ENCODE measurements around the gene PPIAL4G. TPM values are rescaled to one million over a fixed set of nuclear protein-coding genes. Genes with fewer than 3 reads are reported as not detected.
"Not testable (repeated sequence)": the region's sequence is repeated elsewhere in the genome, so short reads cannot be mapped to it uniquely, and the experiment has no call there.

The PPIAL4G gene
- total and polyA plus RNA-seq, 4 donors, result 0.09 to 0.13 TPM; not detected in 2

DNA sequence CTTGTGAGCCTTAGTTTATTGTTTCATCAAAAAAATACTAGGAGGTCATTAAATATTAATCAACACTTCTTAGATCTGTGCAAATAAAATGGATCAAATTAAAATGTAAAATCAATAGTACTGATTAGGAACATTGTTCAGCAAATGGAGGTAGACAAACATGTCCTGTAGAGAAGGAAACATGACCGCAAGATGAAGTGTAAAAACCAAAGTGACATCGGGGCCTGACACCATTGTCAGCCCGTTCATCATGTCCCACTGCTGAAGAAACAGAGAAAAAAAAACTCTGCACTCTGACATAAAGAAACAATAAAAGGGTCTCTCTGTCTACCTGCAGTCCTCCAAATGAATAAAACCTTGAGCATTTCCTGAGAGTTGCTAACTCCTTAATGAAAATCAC, 31.2 kb upstream of the PPIAL4G start:
- no CpG with 5 or more reads among the region's 3 CpGs for WGBS, 2 donors
- DNase-seq; intact Hi-C loops (cut with DNase I); H3K9me3 ChIP-seq (ENCODE audit: control insufficient read depth, low read length); H3K27me3 ChIP-seq (ENCODE audit: control insufficient read depth in 1 of 2, insufficient read depth in 2 of 2, low read length in 1 of 2); ATAC-seq (ENCODE audit: low FRiP score); H3K4me3 ChIP-seq (ENCODE audit: low read length in 2 of 2); H3K36me3 ChIP-seq (ENCODE audit: control insufficient read depth in 1 of 2, insufficient read depth in 2 of 2, low read length in 1 of 2); H3K27ac ChIP-seq (ENCODE audit: low read depth in 1 of 2, low read length in 2 of 2); H3K4me1 ChIP-seq (ENCODE audit: control insufficient read depth in 1 of 2, insufficient read depth in 2 of 2, low read length in 2 of 2): not testable (repeated sequence)

DNA sequence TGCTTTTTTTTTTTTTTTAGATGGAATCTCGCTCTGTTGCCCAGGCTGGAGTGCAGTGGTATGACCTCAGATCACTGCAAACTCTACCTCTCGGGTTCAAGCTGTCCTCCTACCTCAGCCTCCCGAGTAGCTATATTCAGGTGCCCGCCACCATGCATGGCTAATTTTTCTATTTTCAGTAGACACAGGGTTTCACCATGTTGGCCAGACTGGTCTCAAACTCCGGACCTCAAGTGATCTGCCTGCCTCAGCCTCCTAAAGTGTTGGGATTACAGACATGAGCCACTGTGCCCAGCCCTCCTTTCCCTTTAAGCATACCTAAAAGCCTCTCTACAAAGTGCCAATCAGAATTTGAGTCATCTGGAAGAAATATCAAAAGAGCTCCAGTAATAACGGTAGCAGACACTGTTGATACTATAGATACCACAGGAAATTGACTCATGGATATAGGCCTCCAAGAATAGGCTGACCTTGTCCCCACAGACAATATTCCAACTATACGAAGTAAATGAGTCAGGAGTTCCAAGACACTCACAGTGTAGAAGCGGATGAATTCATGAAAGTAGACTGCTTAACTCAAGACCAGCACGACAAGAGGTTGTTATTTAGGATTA, 29.6 kb upstream of the PPIAL4G start:
- 84 to 85% methylated on average over 9 of the region's 9 CpGs for WGBS, 2 donors
- H3K27ac ChIP-seq (ENCODE audit: low read depth in 1 of 2, low read length in 2 of 2); H3K27me3 ChIP-seq (ENCODE audit: control insufficient read depth in 1 of 2, insufficient read depth in 2 of 2, low read length in 1 of 2); DNase-seq; intact Hi-C loops (cut with DNase I); H3K4me3 ChIP-seq (ENCODE audit: low read length in 2 of 2); H3K36me3 ChIP-seq (ENCODE audit: control insufficient read depth in 1 of 2, insufficient read depth in 2 of 2, low read length in 1 of 2); H3K9me3 ChIP-seq (ENCODE audit: control insufficient read depth, low read length); H3K4me1 ChIP-seq (ENCODE audit: control insufficient read depth in 1 of 2, insufficient read depth in 2 of 2, low read length in 2 of 2); ATAC-seq (ENCODE audit: low FRiP score): not testable (repeated sequence)

DNA sequence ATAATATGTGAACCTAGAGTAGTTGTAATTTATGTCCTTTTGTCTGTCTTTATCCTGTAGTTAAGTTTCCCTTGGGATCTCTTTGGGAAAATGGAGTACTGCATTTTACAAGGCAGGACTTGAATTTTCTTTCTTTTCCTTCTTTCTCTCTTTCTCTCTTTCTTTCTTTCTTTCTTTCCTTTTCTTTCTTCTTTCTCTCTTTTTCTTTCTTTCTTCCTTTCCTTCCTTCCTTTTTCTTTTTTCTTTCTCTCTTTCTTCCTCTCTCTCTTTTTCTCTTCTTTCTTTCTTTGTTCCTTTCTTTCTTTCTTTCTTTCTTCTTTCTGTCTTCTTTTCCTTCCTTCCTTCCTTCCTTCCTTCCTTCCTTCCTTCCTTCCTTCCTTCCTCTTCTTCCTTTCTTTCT, 10.8 kb upstream of the PPIAL4G start:
- H3K4me1 ChIP-seq (ENCODE audit: control insufficient read depth in 1 of 2, insufficient read depth in 2 of 2, low read length in 2 of 2); H3K9me3 ChIP-seq (ENCODE audit: control insufficient read depth, low read length); H3K27me3 ChIP-seq (ENCODE audit: control insufficient read depth in 1 of 2, insufficient read depth in 2 of 2, low read length in 1 of 2); H3K27ac ChIP-seq (ENCODE audit: low read depth in 1 of 2, low read length in 2 of 2); H3K4me3 ChIP-seq (ENCODE audit: low read length in 2 of 2); H3K36me3 ChIP-seq (ENCODE audit: control insufficient read depth in 1 of 2, insufficient read depth in 2 of 2, low read length in 1 of 2); DNase-seq; intact Hi-C loops (cut with DNase I); ATAC-seq (ENCODE audit: low FRiP score): not testable (repeated sequence)

DNA sequence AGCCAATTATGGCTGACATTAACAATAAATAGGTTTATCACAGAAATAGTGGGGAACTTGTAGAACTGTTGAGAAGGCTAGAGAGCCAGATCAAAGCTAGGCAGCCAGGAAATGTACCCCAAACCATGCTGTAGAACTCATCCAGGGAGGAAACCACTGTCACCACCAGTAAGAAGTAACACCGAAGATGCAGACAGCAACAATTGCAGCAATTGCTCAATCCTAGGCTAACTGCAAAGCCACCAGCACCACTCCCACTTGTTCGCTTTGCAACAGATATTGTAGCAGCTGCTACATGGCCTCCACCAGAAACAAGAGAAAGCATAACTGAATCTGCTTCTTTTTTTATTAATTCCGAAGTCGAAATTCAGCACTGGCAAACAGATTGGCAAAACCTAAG, 2.0 kb downstream of the PPIAL4G start:
- H3K27me3 ChIP-seq (ENCODE audit: control insufficient read depth in 1 of 2, insufficient read depth in 2 of 2, low read length in 1 of 2); H3K9me3 ChIP-seq (ENCODE audit: control insufficient read depth, low read length); H3K27ac ChIP-seq (ENCODE audit: low read depth in 1 of 2, low read length in 2 of 2); H3K36me3 ChIP-seq (ENCODE audit: control insufficient read depth in 1 of 2, insufficient read depth in 2 of 2, low read length in 1 of 2); DNase-seq; H3K4me3 ChIP-seq (ENCODE audit: low read length in 2 of 2); intact Hi-C loops (cut with DNase I); ATAC-seq (ENCODE audit: low FRiP score); H3K4me1 ChIP-seq (ENCODE audit: control insufficient read depth in 1 of 2, insufficient read depth in 2 of 2, low read length in 2 of 2): not testable (repeated sequence)
- 91 to 96% methylated on average over 1 to 2 of the region's 4 CpGs for WGBS, 2 donors

DNA sequence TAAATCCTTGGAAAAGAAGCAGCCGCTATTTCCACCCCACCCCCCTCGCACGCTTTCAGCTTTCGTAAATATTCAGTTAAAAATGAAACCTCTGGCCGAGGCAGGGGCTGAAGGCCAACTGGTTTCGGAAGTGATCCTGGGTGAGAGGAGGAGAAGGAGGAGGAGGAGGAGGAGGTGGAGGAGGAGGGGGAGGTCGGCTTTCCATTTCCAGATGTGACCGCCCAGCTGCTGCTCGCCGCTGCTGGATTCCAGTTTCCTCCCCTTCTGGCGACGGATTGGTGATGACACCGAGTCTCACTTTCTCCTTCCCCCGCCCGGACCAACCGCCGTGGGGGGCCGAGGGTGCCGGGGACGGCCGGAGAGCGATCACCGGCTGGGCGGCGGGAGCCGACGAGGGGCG, 23.4 kb downstream of the PPIAL4G start:
- DNase-seq; ATAC-seq (ENCODE audit: low FRiP score); intact Hi-C loops (cut with DNase I); H3K4me1 ChIP-seq (ENCODE audit: control insufficient read depth in 1 of 2, insufficient read depth in 2 of 2, low read length in 2 of 2); H3K27me3 ChIP-seq (ENCODE audit: control insufficient read depth in 1 of 2, insufficient read depth in 2 of 2, low read length in 1 of 2); H3K9me3 ChIP-seq (ENCODE audit: control insufficient read depth, low read length); H3K27ac ChIP-seq (ENCODE audit: low read depth in 1 of 2, low read length in 2 of 2); H3K36me3 ChIP-seq (ENCODE audit: control insufficient read depth in 1 of 2, insufficient read depth in 2 of 2, low read length in 1 of 2): not testable (repeated sequence)
- 0% methylated on average over 6 of the region's 28 CpGs; no CpG with 5 or more reads in 1 of the 2 donors for WGBS, 2 donors
- peak overlapping the region in 1 of 2 donors; percentile 72 for H3K4me3 ChIP-seq (ENCODE audit: low read length in 2 of 2)

DNA sequence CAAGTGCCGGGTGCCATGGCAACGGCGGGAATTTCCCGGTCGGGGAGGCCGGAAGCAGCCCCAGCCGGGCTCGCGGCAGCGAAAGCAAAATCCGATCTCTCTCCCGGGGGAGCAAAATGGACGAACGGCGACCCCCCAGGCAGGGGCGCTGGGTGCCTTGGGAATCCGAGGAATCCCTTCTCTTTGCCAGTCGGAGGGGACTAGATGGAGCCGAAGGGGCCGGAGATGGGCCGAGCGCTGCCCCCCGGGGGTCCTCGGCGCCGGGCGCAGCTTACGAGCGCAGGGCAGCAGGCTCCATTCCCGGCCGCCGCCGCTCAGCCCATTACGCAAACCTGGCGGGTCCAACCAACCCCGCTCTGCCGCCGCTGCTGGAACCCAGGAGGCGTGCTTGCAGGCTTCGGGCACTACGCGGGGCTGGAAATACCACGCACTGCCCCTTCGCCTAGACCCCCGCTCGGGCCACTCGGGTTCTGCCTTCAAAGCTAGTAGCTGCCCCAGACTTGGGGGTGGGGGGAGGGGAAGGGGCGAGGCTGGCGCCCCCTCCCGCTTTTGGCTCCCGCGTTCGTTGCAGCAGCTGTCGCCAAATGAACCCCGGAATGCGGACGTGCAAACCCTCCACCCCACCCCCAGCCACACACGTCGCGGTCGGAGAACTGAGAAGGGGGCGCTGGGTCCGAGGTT, 24.1 kb downstream of the PPIAL4G start:
- H3K9me3 ChIP-seq (ENCODE audit: control insufficient read depth, low read length); H3K27me3 ChIP-seq (ENCODE audit: control insufficient read depth in 1 of 2, insufficient read depth in 2 of 2, low read length in 1 of 2); H3K36me3 ChIP-seq (ENCODE audit: control insufficient read depth in 1 of 2, insufficient read depth in 2 of 2, low read length in 1 of 2); ATAC-seq (ENCODE audit: low FRiP score); H3K4me1 ChIP-seq (ENCODE audit: control insufficient read depth in 1 of 2, insufficient read depth in 2 of 2, low read length in 2 of 2); intact Hi-C loops (cut with DNase I): not testable (repeated sequence)
- H3K4me3 ChIP-seq (ENCODE audit: low read length in 2 of 2), result peak overlapping the region; percentile 72 to 74
- DNase-seq, result peak; percentile 53 to 73
- 0% methylated on average over 33 to 60 of the region's 63 CpGs for WGBS, 2 donors
- peak overlapping the region in 1 of 2 donors; percentile 63 for H3K27ac ChIP-seq (ENCODE audit: low read depth in 1 of 2, low read length in 2 of 2)

DNA sequence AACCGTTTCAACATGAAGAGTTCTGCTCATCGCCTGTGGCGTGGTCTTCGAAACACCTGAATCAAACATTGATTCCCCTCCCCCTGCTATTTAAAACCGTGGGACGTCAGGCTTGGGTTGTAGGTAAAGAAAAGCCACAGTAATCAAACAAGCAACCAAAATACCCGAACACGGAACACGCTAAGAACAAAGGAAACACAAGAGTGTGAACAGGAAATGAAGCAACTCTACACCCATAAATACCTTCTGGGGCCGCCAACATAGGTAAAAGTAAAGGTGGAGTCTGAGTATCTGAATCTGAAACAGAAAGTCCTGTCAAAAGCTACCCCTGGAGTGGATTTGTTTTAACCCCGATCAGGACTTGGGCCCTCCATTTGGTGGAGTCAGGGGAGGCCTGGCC, 24.7 kb downstream of the PPIAL4G start:
- H3K4me3 ChIP-seq (ENCODE audit: low read length in 2 of 2), result peak overlapping the region in 1 of 2 donors; percentile 14
- intact Hi-C loops (cut with DNase I); H3K27ac ChIP-seq (ENCODE audit: low read depth in 1 of 2, low read length in 2 of 2); H3K9me3 ChIP-seq (ENCODE audit: control insufficient read depth, low read length); H3K27me3 ChIP-seq (ENCODE audit: control insufficient read depth in 1 of 2, insufficient read depth in 2 of 2, low read length in 1 of 2); ATAC-seq (ENCODE audit: low FRiP score); H3K36me3 ChIP-seq (ENCODE audit: control insufficient read depth in 1 of 2, insufficient read depth in 2 of 2, low read length in 1 of 2); DNase-seq; H3K4me1 ChIP-seq (ENCODE audit: control insufficient read depth in 1 of 2, insufficient read depth in 2 of 2, low read length in 2 of 2): not testable (repeated sequence)
- 0% methylated on average over 10 of the region's 11 CpGs for WGBS, 2 donors

DNA sequence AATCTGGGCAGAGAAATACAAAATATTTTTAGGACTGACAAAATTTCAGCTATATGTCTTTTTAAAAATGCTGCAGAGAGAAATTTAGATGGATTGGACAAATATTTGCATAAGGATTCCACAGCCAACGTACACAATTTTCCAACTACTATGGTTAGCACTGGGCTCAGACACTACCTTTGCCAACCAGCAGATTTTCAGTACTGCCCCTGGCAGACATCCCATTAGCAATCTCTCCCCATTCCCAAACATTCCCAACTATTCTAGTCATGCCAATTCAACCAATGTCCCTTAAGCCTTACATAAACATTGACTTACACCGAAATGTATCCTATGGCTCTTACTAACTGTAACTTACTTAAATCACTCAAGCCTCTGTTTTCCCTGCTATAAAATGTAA, 30.3 kb downstream of the PPIAL4G start:
- 0 to 4% methylated on average over 2 of the region's 2 CpGs for WGBS, 2 donors
- intact Hi-C loops (cut with DNase I); H3K27me3 ChIP-seq (ENCODE audit: control insufficient read depth in 1 of 2, insufficient read depth in 2 of 2, low read length in 1 of 2); H3K36me3 ChIP-seq (ENCODE audit: control insufficient read depth in 1 of 2, insufficient read depth in 2 of 2, low read length in 1 of 2); ATAC-seq (ENCODE audit: low FRiP score); DNase-seq; H3K4me3 ChIP-seq (ENCODE audit: low read length in 2 of 2); H3K9me3 ChIP-seq (ENCODE audit: control insufficient read depth, low read length); H3K4me1 ChIP-seq (ENCODE audit: control insufficient read depth in 1 of 2, insufficient read depth in 2 of 2, low read length in 2 of 2); H3K27ac ChIP-seq (ENCODE audit: low read depth in 1 of 2, low read length in 2 of 2): not testable (repeated sequence)

DNA sequence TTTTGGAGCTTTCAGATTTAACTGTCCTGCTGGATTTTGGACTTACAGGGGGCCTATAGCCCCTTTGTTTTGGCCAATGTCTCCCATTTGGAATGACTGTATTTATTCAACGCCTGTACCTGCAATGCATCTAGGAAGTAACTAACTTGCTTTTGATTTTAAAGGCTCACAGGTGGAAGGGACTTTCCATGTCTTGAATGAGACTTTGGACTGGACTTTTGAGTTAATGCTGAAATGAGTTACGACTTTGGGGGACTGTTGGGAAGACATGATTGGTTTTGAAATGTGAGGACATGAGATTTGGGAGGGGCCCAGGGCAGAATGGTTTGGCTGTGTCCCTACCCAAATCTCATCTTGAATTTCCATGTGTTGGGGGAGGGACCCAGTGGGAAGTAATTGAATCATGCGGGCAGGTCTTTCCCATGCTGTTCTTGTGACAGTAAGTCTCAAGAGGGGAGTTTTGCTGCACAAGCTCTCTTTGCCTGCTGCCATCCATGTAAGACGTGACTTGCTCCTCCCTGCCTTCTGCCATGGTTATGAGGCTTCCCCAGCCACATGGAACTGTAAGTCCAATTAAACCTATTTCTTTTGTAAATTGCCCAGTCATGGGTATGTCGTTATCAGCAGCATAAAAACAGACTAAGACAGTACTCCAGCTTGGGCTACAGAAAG, 43.3 kb downstream of the PPIAL4G start:
- H3K27ac ChIP-seq (ENCODE audit: low read depth in 1 of 2, low read length in 2 of 2); ATAC-seq (ENCODE audit: low FRiP score); intact Hi-C loops (cut with DNase I): not testable (repeated sequence)

More for the DNA sequence above, 43.3 kb downstream of the PPIAL4G start:
- 93 to 95% methylated on average over 5 of the region's 5 CpGs for WGBS, 2 donors
- not testable (repeated sequence) for H3K27me3 ChIP-seq (ENCODE audit: control insufficient read depth in 1 of 2, insufficient read depth in 2 of 2, low read length in 1 of 2); DNase-seq; H3K4me3 ChIP-seq (ENCODE audit: low read length in 2 of 2); H3K4me1 ChIP-seq (ENCODE audit: control insufficient read depth in 1 of 2, insufficient read depth in 2 of 2, low read length in 2 of 2); H3K36me3 ChIP-seq (ENCODE audit: control insufficient read depth in 1 of 2, insufficient read depth in 2 of 2, low read length in 1 of 2); H3K9me3 ChIP-seq (ENCODE audit: control insufficient read depth, low read length)
